HepG2 (cell line): ENCODE data around the gene CLEC2D. TPM values are rescaled to one million over a fixed set of nuclear protein-coding genes. Genes with fewer than 3 reads are reported as not detected.

ENCODE experiments used
- ATF3 ChIP-seq: sonication (generic); formaldehyde crosslinking; IDR thresholded peaks from 2 replicates; pipeline ENCODE4 v1.4.0; 2020; ENCODE audit warnings: missing genetic modification reagents
- CHCHD3 ChIP-seq: sonication (generic); formaldehyde crosslinking; IDR thresholded peaks from 2 replicates; pipeline ENCODE4 v1.8.0; 2022; ENCODE audit warnings: mild to moderate bottlenecking, missing genetic modification reagents, moderate library complexity
- HES4 ChIP-seq: sonication (generic); formaldehyde crosslinking; IDR thresholded peaks from 2 replicates; pipeline ENCODE4 v1.9.0; 2021; ENCODE audit warnings: mild to moderate bottlenecking, missing genetic modification reagents, borderline replicate concordance
- HNRNPUL1 ChIP-seq: fragments of 200-400 bp; formaldehyde crosslinking; IDR thresholded peaks from 2 replicates; pipeline ENCODE4 v1.6.1; 2017; ENCODE audit warnings: low read depth, mild to moderate bottlenecking, low read length, moderate library complexity
- NFE2 ChIP-seq: sonication (generic); formaldehyde crosslinking; IDR thresholded peaks from 2 replicates; pipeline ENCODE4 v1.4.0; 2020; ENCODE audit warnings: missing genetic modification reagents
- SALL2 ChIP-seq: sonication (generic); formaldehyde crosslinking; IDR thresholded peaks from 2 replicates; pipeline ENCODE4 v1.8.1; 2023; ENCODE audit warnings: mild to moderate bottlenecking, missing genetic modification reagents, inconsistent platforms
- SMC3 ChIP-seq: IDR thresholded peaks from 2 replicates; pipeline ENCODE4 v1.6.1; 2011; ENCODE audit warnings: low read length, improper control_type of control experiment
- SOX6 ChIP-seq, 2 experiments: fragments of 450-650 bp in 1 of 2; sonication (generic) in 1 of 2; formaldehyde crosslinking in 1 of 2; IDR thresholded peaks; 2 replicates each; pipeline versions ENCODE4 v1.4.0 to v1.6.1; 2017 to 2020; ENCODE audit warnings: antibody characterized with exemption in 1 of 2, mild to moderate bottlenecking in 1 of 2, missing genetic modification reagents in 1 of 2
- ZNF24 ChIP-seq: fragments of 450-650 bp; IDR thresholded peaks from 2 replicates; pipeline ENCODE4 v1.6.1; 2017; ENCODE audit warnings: antibody characterized with exemption, mild to moderate bottlenecking
- ZNF253 ChIP-seq: sonication (generic); formaldehyde crosslinking; IDR thresholded peaks from 2 replicates; pipeline ENCODE4 v1.8.0; 2022; ENCODE audit warnings: mild to moderate bottlenecking, missing genetic modification reagents, borderline replicate concordance
- ZNF556 ChIP-seq: sonication (generic); formaldehyde crosslinking; IDR thresholded peaks from 2 replicates; pipeline ENCODE4 v1.4.0; 2020; ENCODE audit warnings: mild to moderate bottlenecking, missing genetic modification reagents, borderline replicate concordance
- ZNF570 ChIP-seq: sonication (generic); formaldehyde crosslinking; IDR thresholded peaks from 2 replicates; pipeline ENCODE4 v1.4.0; 2020; ENCODE audit warnings: mild to moderate bottlenecking, missing genetic modification reagents, borderline replicate concordance
- ZNF704 ChIP-seq: sonication (generic); formaldehyde crosslinking; IDR thresholded peaks from 2 replicates; pipeline ENCODE4 v1.8.1; 2023; ENCODE audit warnings: mild to moderate bottlenecking, inconsistent platforms, moderate library complexity, missing genetic modification reagents, borderline replicate concordance
- ZNF781 ChIP-seq: sonication (generic); formaldehyde crosslinking; IDR thresholded peaks from 2 replicates; pipeline ENCODE4 v1.5.1; 2020; ENCODE audit warnings: borderline replicate concordance, mild to moderate bottlenecking, missing genetic modification reagents; ENCODE audit errors: not compliant biosample characterization
- ZNF788 ChIP-seq: sonication (generic); formaldehyde crosslinking; IDR thresholded peaks from 2 replicates; pipeline ENCODE4 v1.5.0; 2020; ENCODE audit warnings: mild to moderate bottlenecking, missing genetic modification reagents, borderline replicate concordance
- ZXDC ChIP-seq: sonication (generic); formaldehyde crosslinking; IDR thresholded peaks from 2 replicates; pipeline ENCODE4 v1.5.0; 2020; ENCODE audit warnings: mild to moderate bottlenecking, missing genetic modification reagents
- polyA plus RNA-seq, 8 experiments: library from polyadenylated mRNA; depleted of rRNA in 3 of 8; stranded (reverse) in 7 of 8; unstranded in 1 of 8; fragments of >200 nt; fragmentation: Illumina TruSeq in 4 of 8; extraction: Trizol in 4 of 8; gene quantifications; 2 replicates each; pipeline versions ENCODE4 v1.2.1 to v1.2.3, GENCODE V29; 2011 to 2016; ENCODE audit warnings: low read depth in 4 of 8, missing spikeins in 1 of 8, mixed read lengths in 1 of 8; ENCODE audit not compliant: insufficient read depth in 1 of 8
- total RNA-seq, 5 experiments: library from RNA; depleted of rRNA; stranded (reverse); fragments of >200 nt; fragmentation: Illumina TruSeq; extraction: Trizol; gene quantifications; 2 replicates each; pipeline ENCODE4 v1.2.3, GENCODE V29; 2016; ENCODE audit warnings: low read depth in 1 of 5
- TF ChIP-seq, protein P1 (sequence below): sonication (generic); formaldehyde crosslinking; IDR thresholded peaks from 2 replicates; pipeline ENCODE4 v1.8.1; 2022; ENCODE audit warnings: low read depth, mild to moderate bottlenecking, missing genetic modification reagents

The CLEC2D gene
- total and polyA plus RNA-seq, 2 of the 13 experiments (the other 11 are each of a cell fraction or from before 2014, with no cell fraction given), result 2.5 to 8.6 TPM

- TF ChIP-seq, protein P1, sequence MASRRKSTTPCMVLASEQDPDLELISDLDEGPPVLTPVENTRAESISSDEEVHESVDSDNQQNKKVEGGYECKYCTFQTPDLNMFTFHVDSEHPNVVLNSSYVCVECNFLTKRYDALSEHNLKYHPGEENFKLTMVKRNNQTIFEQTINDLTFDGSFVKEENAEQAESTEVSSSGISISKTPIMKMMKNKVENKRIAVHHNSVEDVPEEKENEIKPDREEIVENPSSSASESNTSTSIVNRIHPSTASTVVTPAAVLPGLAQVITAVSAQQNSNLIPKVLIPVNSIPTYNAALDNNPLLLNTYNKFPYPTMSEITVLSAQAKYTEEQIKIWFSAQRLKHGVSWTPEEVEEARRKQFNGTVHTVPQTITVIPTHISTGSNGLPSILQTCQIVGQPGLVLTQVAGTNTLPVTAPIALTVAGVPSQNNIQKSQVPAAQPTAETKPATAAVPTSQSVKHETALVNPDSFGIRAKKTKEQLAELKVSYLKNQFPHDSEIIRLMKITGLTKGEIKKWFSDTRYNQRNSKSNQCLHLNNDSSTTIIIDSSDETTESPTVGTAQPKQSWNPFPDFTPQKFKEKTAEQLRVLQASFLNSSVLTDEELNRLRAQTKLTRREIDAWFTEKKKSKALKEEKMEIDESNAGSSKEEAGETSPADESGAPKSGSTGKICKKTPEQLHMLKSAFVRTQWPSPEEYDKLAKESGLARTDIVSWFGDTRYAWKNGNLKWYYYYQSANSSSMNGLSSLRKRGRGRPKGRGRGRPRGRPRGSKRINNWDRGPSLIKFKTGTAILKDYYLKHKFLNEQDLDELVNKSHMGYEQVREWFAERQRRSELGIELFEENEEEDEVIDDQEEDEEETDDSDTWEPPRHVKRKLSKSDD, result peak; percentile 74; the same call in 1 of the 2 replicates
- TF ChIP-seq HES4 (CRISPR knock-in tag) (no peak; the same call in 1 of the 2 replicates), ZNF24 (no peak), SALL2 (CRISPR knock-in tag) (no peak), ATF3 (CRISPR knock-in tag) (no peak), SOX6 (IDR thresholded peaks at IDR 0.05) (no peak), SOX6 (CRISPR knock-in tag; IDR thresholded peaks at IDR 0.05) (peak; percentile 57; the same call in 1 of the 2 replicates), ZNF253 (peak; percentile 85; the same call in 1 of the 2 replicates), ZNF570 (CRISPR knock-in tag) (no peak), ZNF556 (0 out of 2 replicates have a peak, but pooled peaks have one; percentile 18), ZNF781 (CRISPR knock-in tag) (peak; percentile 24), SMC3 (no peak), NFE2 (CRISPR knock-in tag) (no peak), ZXDC (no peak; the same call in 1 of the 2 replicates), ZNF788 (CRISPR knock-in tag) (peak; percentile 63; the same call in 1 of the 2 replicates), HNRNPUL1 (no peak), ZNF704 (CRISPR knock-in tag) (no peak), CHCHD3 (CRISPR knock-in tag) (no peak)
These were observed 21.4 kb upstream of the CLEC2D start (continued) for GRCh38 chr12:9647825-9648700.
